ENCODE data around the gene DPP6. TPM values are rescaled to one million over a fixed set of nuclear protein-coding genes. Genes with fewer than 3 reads are reported as not detected.

The DPP6 gene
- total RNA-seq, 1 experiment from 2014 or later = not detected

DNA sequence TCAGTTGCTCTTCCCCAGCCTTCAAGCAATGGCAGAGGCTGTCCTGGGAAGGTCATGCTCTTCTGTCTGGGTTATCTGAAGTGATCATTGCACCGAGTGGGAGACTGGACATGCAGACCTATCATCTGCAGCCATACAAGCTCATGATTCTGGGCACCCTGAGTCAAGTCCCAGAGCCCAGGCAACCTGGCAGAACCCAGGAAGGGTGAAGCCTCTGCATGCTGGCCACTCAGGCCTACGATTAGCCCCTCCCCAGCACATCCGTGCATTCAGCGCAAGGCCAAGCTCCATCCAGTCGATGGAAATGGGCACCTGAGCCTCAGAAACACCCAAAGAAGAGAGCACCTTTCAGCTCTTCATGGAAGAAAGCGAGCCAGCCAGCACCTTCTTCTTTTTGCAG lies 688.9 kb downstream of the DPP6 start:
- H3K27ac Mint-ChIP-seq (ENCODE audit: unreplicated experiment) = no peak overlapping the region
- Histone ChIP-seq H3K27me3 (replicated peaks; ENCODE audit: control insufficient read depth, insufficient read depth, low read length) (no peaks in the 10 kb centered on the region), H3K4me1 (no peaks in the 10 kb centered on the region), H3K9me3 (no peaks in the 10 kb centered on the region), H3K4me3 (ENCODE audit: low read depth, low read length) (no peak overlapping the region), H3K36me3 (ENCODE audit: control insufficient read depth, insufficient read depth, low read length) (no peaks in the 10 kb centered on the region)
- intact Hi-C loops (cut with micrococcal nuclease; ENCODE audit: unreplicated experiment) = no loop called here
- no peaks in the 10 kb centered on the region for H3K36me3 Mint-ChIP-seq (ENCODE audit: insufficient read depth, unreplicated experiment)
- DNase-seq = no peak
- TF ChIP-seq, protein P1, sequence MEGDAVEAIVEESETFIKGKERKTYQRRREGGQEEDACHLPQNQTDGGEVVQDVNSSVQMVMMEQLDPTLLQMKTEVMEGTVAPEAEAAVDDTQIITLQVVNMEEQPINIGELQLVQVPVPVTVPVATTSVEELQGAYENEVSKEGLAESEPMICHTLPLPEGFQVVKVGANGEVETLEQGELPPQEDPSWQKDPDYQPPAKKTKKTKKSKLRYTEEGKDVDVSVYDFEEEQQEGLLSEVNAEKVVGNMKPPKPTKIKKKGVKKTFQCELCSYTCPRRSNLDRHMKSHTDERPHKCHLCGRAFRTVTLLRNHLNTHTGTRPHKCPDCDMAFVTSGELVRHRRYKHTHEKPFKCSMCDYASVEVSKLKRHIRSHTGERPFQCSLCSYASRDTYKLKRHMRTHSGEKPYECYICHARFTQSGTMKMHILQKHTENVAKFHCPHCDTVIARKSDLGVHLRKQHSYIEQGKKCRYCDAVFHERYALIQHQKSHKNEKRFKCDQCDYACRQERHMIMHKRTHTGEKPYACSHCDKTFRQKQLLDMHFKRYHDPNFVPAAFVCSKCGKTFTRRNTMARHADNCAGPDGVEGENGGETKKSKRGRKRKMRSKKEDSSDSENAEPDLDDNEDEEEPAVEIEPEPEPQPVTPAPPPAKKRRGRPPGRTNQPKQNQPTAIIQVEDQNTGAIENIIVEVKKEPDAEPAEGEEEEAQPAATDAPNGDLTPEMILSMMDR (IDR thresholded peaks at IDR 0.05; ENCODE audit: insufficient read depth in 1 of 2, low read depth in 1 of 2, low read length in 1 of 2, severe bottlenecking in 1 of 2, unreplicated experiment in 1 of 2) = no peak
- CTCF ChIA-PET = no interaction called here
- POLR2A ChIA-PET = no interaction called here
- H3K4me3 Mint-ChIP-seq (ENCODE audit: unreplicated experiment) = no peak overlapping the region
- H3K9me3 Mint-ChIP-seq (ENCODE audit: unreplicated experiment) = no peaks in the 10 kb centered on the region
- no TSS peak for BruUV-seq (replicated peaks)
- peaks cover 26% of the 10 kb centered on the region for H3K27me3 Mint-ChIP-seq (ENCODE audit: insufficient read depth, unreplicated experiment)
- H3K4me1 Mint-ChIP-seq (ENCODE audit: low read depth, unreplicated experiment) = no peaks in the 10 kb centered on the region

DNA sequence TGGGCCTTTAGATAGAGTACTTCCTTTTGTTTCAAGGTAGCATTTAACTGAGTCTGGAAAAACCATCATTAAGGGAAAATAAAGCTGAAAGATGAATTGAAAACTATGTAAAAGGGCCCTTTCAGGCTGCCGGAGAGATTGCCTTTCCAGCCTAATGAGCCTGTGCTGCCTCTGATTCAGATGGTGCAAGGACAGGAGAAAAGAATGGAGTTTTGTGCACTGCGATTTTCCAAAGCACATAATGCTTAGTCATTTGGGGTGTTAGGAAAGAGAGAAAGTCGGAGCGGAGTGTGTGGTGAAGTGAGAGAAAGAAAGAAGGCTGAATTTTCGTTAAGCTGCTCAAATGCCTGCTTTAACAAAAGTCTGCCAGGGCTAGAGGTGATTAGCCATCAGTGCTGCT lies 691.0 kb downstream of the DPP6 start:
- no peaks in the 10 kb centered on the region for H3K4me1 ChIP-seq
- H3K9me3 Mint-ChIP-seq (ENCODE audit: unreplicated experiment) = no peaks in the 10 kb centered on the region
- H3K36me3 ChIP-seq (ENCODE audit: control insufficient read depth, insufficient read depth, low read length) = no peaks in the 10 kb centered on the region
- H3K27me3 Mint-ChIP-seq (ENCODE audit: insufficient read depth, unreplicated experiment) = peaks cover 33% of the 10 kb centered on the region
- H3K36me3 Mint-ChIP-seq (ENCODE audit: insufficient read depth, unreplicated experiment) = no peaks in the 10 kb centered on the region
- H3K27me3 ChIP-seq (replicated peaks; ENCODE audit: control insufficient read depth, insufficient read depth, low read length) = no peaks in the 10 kb centered on the region
- DNase-seq = no peak
- POLR2A ChIA-PET = no interaction called here
- no peaks in the 10 kb centered on the region for H3K9me3 ChIP-seq
- H3K27ac Mint-ChIP-seq (ENCODE audit: unreplicated experiment) = no peak overlapping the region
- no peak overlapping the region for H3K4me3 Mint-ChIP-seq (ENCODE audit: unreplicated experiment)
- no TSS peak for BruUV-seq (replicated peaks)
- CTCF ChIA-PET = no interaction called here
- intact Hi-C loops (cut with micrococcal nuclease; ENCODE audit: unreplicated experiment) = no loop called here
- H3K4me3 ChIP-seq (ENCODE audit: low read depth, low read length) = no peak overlapping the region
- TF ChIP-seq, protein P1 (IDR thresholded peaks at IDR 0.05; ENCODE audit: insufficient read depth in 1 of 2, low read depth in 1 of 2, low read length in 1 of 2, severe bottlenecking in 1 of 2, unreplicated experiment in 1 of 2) = no peak
- H3K4me1 Mint-ChIP-seq (ENCODE audit: low read depth, unreplicated experiment) = no peaks in the 10 kb centered on the region

DNA sequence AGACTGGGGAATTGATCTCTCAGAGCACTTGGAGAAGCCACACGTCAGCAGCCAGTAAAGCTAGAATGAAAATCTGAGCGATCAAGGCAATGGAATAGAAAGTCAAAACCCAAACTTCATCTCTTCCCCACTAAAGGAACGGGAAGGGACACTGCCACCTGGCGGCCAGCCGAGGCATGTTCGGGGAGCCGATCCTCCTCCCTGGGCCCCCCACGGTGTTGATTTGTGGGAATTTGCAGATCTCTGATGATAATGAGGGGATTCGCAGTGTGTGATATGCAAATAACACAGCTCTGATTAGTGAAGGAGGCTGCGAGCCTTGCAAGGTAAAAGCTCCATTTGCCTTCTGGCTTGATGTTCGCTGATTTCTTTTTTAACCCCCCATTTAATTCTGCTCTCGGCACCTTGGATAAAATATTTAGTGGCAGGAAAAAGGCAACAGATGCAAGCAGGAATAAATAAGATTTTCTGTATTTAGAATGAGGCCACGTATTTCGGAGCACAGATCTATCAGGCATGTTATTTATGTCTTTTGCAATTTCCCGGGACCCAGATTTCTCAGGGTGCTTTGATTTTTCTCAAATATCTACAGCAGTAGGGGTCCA lies 692.2 kb downstream of the DPP6 start:
- POLR2A ChIA-PET = no interaction called here
- no peak overlapping the region for H3K4me3 ChIP-seq (ENCODE audit: low read depth, low read length)
- H3K27ac Mint-ChIP-seq (ENCODE audit: unreplicated experiment) = no peak overlapping the region
- H3K27me3 ChIP-seq (replicated peaks; ENCODE audit: control insufficient read depth, insufficient read depth, low read length) = no peaks in the 10 kb centered on the region
- H3K4me3 Mint-ChIP-seq (ENCODE audit: unreplicated experiment) = no peak overlapping the region
- no peaks in the 10 kb centered on the region for H3K4me1 Mint-ChIP-seq (ENCODE audit: low read depth, unreplicated experiment)
- H3K9me3 Mint-ChIP-seq (ENCODE audit: unreplicated experiment) = no peaks in the 10 kb centered on the region
- TF ChIP-seq, protein P1 (IDR thresholded peaks at IDR 0.05; ENCODE audit: insufficient read depth in 1 of 2, low read depth in 1 of 2, low read length in 1 of 2, severe bottlenecking in 1 of 2, unreplicated experiment in 1 of 2) = peak; percentile 78 to 89
- BruUV-seq (replicated peaks) = no TSS peak
- H3K9me3 ChIP-seq = no peaks in the 10 kb centered on the region
- intact Hi-C loops (cut with micrococcal nuclease; ENCODE audit: unreplicated experiment) = loop anchor here (1.0 kb wide), 1 partner anchor 104 kb away; no protein-coding TSS in a partner anchor
- peaks cover 40% of the 10 kb centered on the region for H3K27me3 Mint-ChIP-seq (ENCODE audit: insufficient read depth, unreplicated experiment)
- no peaks in the 10 kb centered on the region for H3K4me1 ChIP-seq
- peak in 1 of 2 experiments; percentile 52 for DNase-seq
- H3K36me3 Mint-ChIP-seq (ENCODE audit: insufficient read depth, unreplicated experiment) = no peaks in the 10 kb centered on the region
- no peaks in the 10 kb centered on the region for H3K36me3 ChIP-seq (ENCODE audit: control insufficient read depth, insufficient read depth, low read length)
- CTCF ChIA-PET = no interaction called here

Data from Caco-2 (cell line).